Esophagus muscularis mucosa (tissue), 4 donors: ENCODE results near the gene PTGER3. TPM values are rescaled to one million over a fixed set of nuclear protein-coding genes. Genes with fewer than 3 reads are reported as not detected.
"Not testable (repeated sequence)": the region's sequence is repeated elsewhere in the genome, so short reads cannot be mapped to it uniquely, and the experiment has no call there.

Source experiments
- DNase-seq: peaks from one replicate; pipeline ENCODE4 v3.0.0-alpha.2; 2017; ENCODE audit errors: extremely low spot score
- H3K27ac ChIP-seq, 4 donors: fragments of 200-600 bp; sonication (generic); replicated peaks in 1 of 4; 1 replicate in 3 of 4; 2 replicates in 1 of 4; pipeline ENCODE4 v1.5.1; 2016 to 2019; ENCODE audit warnings: mild to moderate bottlenecking in 1 of 4
- H3K27me3 ChIP-seq, 4 donors: fragments of 200-600 bp; sonication (generic); one replicate each; pipeline versions ENCODE4 v1.5.1 to v1.6.0; 2016 to 2019
- H3K36me3 ChIP-seq, 4 donors: fragments of 200-600 bp; sonication (generic); one replicate each; pipeline ENCODE4 v1.5.1; 2016 to 2019
- H3K4me1 ChIP-seq, 4 donors: fragments of 200-600 bp; sonication (generic); one replicate each; pipeline ENCODE4 v1.5.1; 2016 to 2019
- H3K4me3 ChIP-seq, 4 donors: fragments of 200-600 bp; sonication (generic); 1 replicate in 2 of 4; 2 replicates in 2 of 4; pipeline ENCODE4 v1.5.1; 2016 to 2019; ENCODE audit warnings: mild to moderate bottlenecking in 4 of 4, moderate library complexity in 1 of 4
- H3K9me3 ChIP-seq, 4 donors: fragments of 200-600 bp; sonication (generic); 1 replicate in 3 of 4; 2 replicates in 1 of 4; pipeline ENCODE4 v1.5.1; 2016 to 2019
- EP300 ChIP-seq: sonication (generic); formaldehyde crosslinking; IDR thresholded peaks from one replicate; pipeline ENCODE4 v1.6.1; 2017; ENCODE audit warnings: antibody characterized with exemption
- POLR2A ChIP-seq: fragments of 450-650 bp; IDR thresholded peaks from one replicate; pipeline ENCODE4 v1.6.1; 2017; ENCODE audit warnings: antibody characterized with exemption, moderate library complexity, mild to moderate bottlenecking, low read depth
- POLR2AphosphoS5 ChIP-seq, 2 donors: sonication (generic); formaldehyde crosslinking; IDR thresholded peaks; one replicate each; pipeline ENCODE4 v1.6.1; 2017; ENCODE audit warnings: antibody characterized with exemption in 2 of 2
- WGBS: methylation state at CpG from one replicate; pipeline ENCODE4 v1.1.5; 2018; 5-methylcytosine and 5-hydroxymethylcytosine counted together
- intact Hi-C: fragments of 100-400 bp; cut with DNase I; formaldehyde crosslinking; loops from one replicate; pipeline ENCODE4 v1.15.1; 2023
- total RNA-seq, 4 donors: library from RNA; depleted of rRNA; stranded (reverse); fragments of >200 nt; gene quantifications; one replicate each; pipeline versions ENCODE4 v1.1.0 to v1.2.1, GENCODE V29; 2016
- TF ChIP-seq, protein P1 (sequence below), 3 experiments: fragments of 200-600 bp in 2 of 3; fragments of 450-650 bp in 1 of 3; sonication (generic) in 2 of 3; IDR thresholded peaks; one replicate each; pipeline ENCODE4 v1.5.1; 2017 to 2019; ENCODE audit warnings: antibody characterized with exemption in 3 of 3, mild to moderate bottlenecking in 2 of 3, moderate library complexity in 1 of 3

Gene PTGER3
- total RNA-seq, 4 donors from 2014 or later = 5.4 to 34.8 (median 19.2) TPM

DNA sequence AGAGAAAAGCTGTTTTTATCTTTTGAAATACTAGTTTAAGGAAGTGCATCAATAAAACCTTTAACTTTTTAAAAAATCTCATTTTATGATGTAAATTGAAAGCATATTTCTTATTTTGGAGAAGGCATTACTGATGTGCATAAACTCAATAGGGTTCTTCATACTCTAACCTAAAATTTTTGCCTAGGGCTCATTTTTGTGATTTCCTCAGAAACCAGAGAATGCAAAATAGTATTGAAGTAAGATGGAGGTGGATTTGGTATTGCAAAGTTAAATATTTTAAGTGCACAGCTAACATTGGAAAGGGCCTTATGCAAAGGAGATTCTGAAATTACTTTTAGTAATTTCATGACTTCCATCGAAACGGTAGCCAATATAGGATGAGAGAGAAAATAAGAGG is 101.9 kb downstream of the PTGER3 start:
- no peak overlapping the region for H3K27ac ChIP-seq
- 94% methylated on average over 2 of the region's 2 CpGs for WGBS
- TF ChIP-seq EP300 (no peak), POLR2A (no peak), POLR2AphosphoS5 (IDR thresholded peaks at IDR 0.05) (no peak)
- TF ChIP-seq, protein P1, sequence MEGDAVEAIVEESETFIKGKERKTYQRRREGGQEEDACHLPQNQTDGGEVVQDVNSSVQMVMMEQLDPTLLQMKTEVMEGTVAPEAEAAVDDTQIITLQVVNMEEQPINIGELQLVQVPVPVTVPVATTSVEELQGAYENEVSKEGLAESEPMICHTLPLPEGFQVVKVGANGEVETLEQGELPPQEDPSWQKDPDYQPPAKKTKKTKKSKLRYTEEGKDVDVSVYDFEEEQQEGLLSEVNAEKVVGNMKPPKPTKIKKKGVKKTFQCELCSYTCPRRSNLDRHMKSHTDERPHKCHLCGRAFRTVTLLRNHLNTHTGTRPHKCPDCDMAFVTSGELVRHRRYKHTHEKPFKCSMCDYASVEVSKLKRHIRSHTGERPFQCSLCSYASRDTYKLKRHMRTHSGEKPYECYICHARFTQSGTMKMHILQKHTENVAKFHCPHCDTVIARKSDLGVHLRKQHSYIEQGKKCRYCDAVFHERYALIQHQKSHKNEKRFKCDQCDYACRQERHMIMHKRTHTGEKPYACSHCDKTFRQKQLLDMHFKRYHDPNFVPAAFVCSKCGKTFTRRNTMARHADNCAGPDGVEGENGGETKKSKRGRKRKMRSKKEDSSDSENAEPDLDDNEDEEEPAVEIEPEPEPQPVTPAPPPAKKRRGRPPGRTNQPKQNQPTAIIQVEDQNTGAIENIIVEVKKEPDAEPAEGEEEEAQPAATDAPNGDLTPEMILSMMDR (IDR thresholded peaks at IDR 0.05) = no peak
- no peaks in the 10 kb centered on the region for H3K36me3 ChIP-seq
- no peak overlapping the region for H3K4me3 ChIP-seq
- no peak for DNase-seq
- no peaks in the 10 kb centered on the region for H3K27me3 ChIP-seq
- H3K4me1 ChIP-seq = no peaks in the 10 kb centered on the region
- H3K9me3 ChIP-seq = no peaks in the 10 kb centered on the region
- intact Hi-C loops = no loop called here

DNA sequence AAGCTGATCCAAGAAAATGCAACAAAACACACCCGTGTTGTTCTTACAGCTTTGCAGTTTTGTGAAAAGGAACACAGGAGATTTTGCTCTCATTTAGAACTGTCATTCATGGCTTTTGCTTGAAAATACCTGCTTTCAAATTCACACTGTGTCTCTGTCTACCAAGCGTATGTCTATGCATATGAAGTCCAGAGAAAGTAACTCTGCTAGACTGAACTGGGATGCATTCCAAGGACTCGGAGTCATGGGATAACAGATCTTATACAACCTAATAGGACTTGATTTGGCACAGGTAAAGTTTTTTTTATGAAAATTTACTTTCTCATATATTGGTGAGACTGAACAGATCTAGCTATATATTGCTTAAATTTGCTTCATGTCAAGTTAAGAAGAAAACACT is 102.4 kb downstream of the PTGER3 start:
- H3K27me3 ChIP-seq = no peaks in the 10 kb centered on the region

DNA sequence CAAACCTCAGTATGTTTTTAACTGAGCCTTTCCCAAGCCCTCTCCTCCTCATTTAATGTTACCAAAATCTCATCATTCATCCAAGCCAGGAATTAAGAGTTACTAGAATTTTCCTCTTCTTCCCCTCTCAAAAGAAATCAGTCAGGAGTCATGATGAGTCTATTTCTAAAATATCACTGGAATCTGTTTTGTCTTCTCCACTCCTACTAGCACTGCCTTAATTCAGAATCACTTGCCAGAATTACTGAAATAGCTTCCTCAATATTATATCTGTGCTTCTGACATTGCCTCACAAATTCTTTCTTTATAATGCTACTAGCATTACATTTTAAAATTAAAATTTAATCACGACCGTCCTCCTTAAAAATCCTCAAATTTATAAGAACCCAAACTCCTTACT is 106.1 kb downstream of the PTGER3 start:
- TF ChIP-seq, protein P1 (IDR thresholded peaks at IDR 0.05) = no peak
- no peak for TF ChIP-seq EP300
- TF ChIP-seq POLR2A = no peak
- no peak for TF ChIP-seq POLR2AphosphoS5 (IDR thresholded peaks at IDR 0.05)
- Histone ChIP-seq H3K9me3 (no peaks in the 10 kb centered on the region), H3K27ac (no peak overlapping the region), H3K4me3 (no peak overlapping the region), H3K27me3 (no peaks in the 10 kb centered on the region), H3K36me3 (no peaks in the 10 kb centered on the region), H3K4me1 (no peaks in the 10 kb centered on the region)
- intact Hi-C loops = no loop called here
- DNase-seq = no peak
- WGBS = 84% methylated on average over 2 of the region's 2 CpGs

More for the DNA sequence above, 102.4 kb downstream of the PTGER3 start:
- DNase-seq = no peak
- H3K4me1 ChIP-seq = no peaks in the 10 kb centered on the region
- WGBS = 50% methylated on average over 3 of the region's 3 CpGs
- TF ChIP-seq POLR2A = no peak
- TF ChIP-seq, protein P1 (IDR thresholded peaks at IDR 0.05) = no peak
- TF ChIP-seq EP300 = no peak
- no peak for TF ChIP-seq POLR2AphosphoS5 (IDR thresholded peaks at IDR 0.05)
- H3K36me3 ChIP-seq = no peaks in the 10 kb centered on the region
- intact Hi-C loops = no loop called here
- no peaks in the 10 kb centered on the region for H3K9me3 ChIP-seq
- H3K27ac ChIP-seq = no peak overlapping the region
- H3K4me3 ChIP-seq = no peak overlapping the region

DNA sequence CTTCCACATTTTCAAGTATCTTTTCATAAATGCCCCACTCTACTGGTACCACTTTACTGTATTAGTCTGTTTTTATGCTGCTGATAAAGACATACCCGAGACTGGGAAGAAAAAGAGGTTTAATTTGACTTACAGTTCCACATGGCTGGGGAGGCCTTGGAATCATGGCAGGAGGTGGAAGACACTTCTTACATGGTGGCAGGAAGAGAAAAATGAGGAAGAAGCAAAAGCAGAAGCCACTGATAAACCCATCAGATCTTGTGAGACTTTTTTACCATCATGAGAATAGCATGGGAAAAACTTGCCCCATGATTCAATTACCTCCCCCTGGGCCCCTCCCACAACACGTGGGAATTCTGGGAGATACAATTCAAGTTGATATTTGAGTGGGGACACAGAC is 107.2 kb downstream of the PTGER3 start:
- H3K27ac ChIP-seq, H3K9me3 ChIP-seq, H3K36me3 ChIP-seq, H3K27me3 ChIP-seq, H3K4me1 ChIP-seq, intact Hi-C loops, DNase-seq, H3K4me3 ChIP-seq: not testable (repeated sequence)
- 74% methylated on average over 2 of the region's 2 CpGs for WGBS

DNA sequence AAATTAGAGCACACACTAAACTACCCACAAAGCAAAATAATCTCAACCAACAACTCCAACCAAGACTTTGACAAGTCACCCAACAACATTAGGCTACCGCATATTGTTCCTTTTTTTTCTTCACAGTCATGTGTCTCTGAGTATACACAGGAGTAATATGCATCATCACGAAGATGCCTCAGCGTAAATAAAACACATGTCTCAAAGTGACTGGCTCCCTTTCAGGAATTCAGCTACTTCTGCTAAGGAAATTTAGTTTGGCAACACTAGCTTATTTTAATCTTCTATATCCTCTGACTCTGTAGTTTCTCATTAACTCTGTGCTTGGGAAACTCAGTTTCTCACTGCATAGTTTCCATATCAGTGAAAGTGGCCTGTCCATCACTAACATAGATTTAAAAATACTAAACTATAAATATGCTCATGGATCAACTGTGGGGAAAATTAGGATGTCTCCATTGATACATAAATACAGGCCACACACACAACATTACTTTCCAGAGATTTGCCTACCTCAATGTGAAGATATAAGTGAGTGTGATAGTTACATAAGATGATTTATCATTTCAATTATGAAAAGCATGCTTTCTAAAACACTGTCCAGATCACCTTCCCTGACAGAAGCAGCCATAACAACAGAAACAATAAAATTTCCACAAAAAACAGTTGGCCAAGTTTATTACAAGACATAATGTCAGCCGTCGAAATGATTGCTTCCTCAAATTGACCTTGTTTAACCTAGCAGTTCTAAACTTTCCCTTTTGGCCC is 113.2 kb downstream of the PTGER3 start:
- Histone ChIP-seq H3K4me3 (no peak overlapping the region), H3K9me3 (no peaks in the 10 kb centered on the region), H3K27ac (no peak overlapping the region), H3K27me3 (no peaks in the 10 kb centered on the region), H3K4me1 (peaks cover 0 to 12% (median 10%) of the 10 kb centered on the region in 4 donors), H3K36me3 (no peaks in the 10 kb centered on the region)
- DNase-seq = no peak
- intact Hi-C loops = no loop called here
- 35% methylated on average over 5 of the region's 5 CpGs for WGBS
- TF ChIP-seq EP300 (no peak), POLR2A (no peak), POLR2AphosphoS5 (IDR thresholded peaks at IDR 0.05) (no peak)
- TF ChIP-seq, protein P1 (IDR thresholded peaks at IDR 0.05) = no peak
